SW480 (cell line): Measurements from ENCODE around the gene SPTBN1.
"Not testable (repeated sequence)": the region's sequence is repeated elsewhere in the genome, so short reads cannot be mapped to it uniquely, and the experiment has no call there.

Experiments
- DNase-seq: peaks from one replicate; pipeline ENCODE4 v3.0.0-alpha.2; 2016; ENCODE audit warnings: low spot score

SPTBN1 gene

GRCh38 chr2:54529518-54529917 is 73.4 kb downstream of the SPTBN1 start:
- not testable (repeated sequence) for DNase-seq

DNA sequence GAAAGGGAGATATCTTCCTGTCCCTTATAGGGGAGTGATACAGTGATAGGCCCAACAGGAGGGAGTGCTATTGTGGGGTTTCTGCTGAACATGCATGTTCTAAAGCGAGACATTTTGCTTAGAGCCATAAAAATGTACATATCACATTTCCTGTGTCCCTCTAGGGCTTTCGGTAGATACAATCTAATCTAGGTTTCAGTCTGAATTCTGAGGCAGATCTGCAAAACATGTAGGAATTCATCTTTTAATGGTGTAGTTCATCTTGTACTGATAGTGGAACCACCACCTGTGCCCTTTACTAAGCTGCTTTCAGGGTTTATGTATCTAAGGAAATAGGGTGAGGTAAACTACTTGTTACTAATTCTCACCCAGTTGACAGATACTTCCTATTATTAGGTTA is 73.8 kb downstream of the SPTBN1 start:
- DNase-seq: no peak

- DNase-seq: no peak
These were observed 75.4 kb downstream of the SPTBN1 start for GRCh38 chr2:54531558-54531957.

- no peak for DNase-seq
These were observed 78.1 kb downstream of the SPTBN1 start for GRCh38 chr2:54534221-54534620.

DNA sequence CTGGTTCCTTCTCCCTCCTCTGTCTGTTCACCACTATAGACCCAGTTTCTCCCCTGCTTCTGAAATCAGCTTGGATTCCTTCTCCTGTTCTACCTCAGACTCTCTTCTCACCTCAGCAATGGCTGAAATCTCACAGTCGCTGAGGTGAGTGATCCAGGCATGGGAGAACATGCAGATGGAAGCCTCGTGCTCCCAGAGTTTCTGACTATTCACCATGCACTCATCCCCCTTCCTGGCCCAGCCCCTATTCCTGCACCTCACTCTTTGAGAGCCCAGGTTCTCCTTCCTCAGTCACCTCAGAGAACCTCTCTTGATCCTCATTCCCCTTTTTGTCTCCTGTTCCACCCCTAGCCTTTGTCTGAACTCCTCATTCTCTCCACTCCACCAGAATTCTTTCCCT is 78.5 kb downstream of the SPTBN1 start:
- no peak for DNase-seq

DNA sequence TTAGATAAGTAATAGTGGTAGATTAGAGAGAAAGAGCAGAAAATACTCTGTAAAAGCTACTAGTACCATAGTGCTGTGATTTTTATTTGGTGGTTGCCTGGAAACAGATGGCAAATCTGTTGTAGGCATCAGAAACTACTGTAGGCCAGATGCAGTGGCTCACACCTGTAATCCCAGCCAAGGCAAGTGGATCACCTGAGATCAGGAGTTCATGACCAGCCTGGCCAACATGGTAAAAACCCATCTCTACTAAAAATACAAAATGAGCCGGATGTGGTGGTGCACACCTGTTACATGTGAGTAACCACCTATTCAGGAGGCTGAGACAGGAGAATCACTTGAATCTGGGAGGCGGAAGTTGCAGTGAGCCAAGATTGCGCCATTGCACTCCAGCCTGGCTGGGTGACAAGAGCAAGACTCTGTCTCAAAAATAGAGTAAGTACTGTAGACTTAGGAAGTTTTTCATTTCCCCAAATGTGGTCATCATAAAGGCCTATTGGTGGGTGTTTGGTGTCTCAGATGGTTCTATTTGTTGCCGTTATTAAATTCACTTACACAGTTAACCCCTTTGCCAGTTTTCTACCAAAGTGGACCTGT is 79.6 kb downstream of the SPTBN1 start:
- no peak for DNase-seq

GRCh38 chr2:54536720-54537119 is 80.6 kb downstream of the SPTBN1 start:
- DNase-seq: no peak

DNA sequence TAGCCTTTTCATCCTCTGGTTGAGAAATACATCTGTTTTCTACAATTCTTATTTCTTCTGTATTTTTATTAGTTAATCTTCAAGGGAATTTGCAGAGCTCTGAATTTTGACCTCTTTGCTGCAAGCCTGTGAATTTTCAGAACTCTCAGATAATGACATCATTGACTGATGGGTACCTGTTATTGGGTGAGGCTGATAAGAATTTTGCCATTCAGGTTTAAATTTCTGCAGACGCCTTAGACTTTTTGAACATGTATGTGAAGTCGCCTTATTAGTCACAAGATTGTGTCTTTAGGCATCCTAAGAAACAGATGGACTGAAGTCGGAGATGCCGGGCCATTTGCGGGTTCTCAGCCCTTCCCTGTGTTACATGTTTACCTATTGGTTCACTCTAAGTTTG is 82.4 kb downstream of the SPTBN1 start:
- DNase-seq: no peak

- DNase-seq: no peak
These were observed 83.6 kb downstream of the SPTBN1 start for GRCh38 chr2:54539683-54540082.

GRCh38 chr2:54540194-54540593 is 84.1 kb downstream of the SPTBN1 start:
- DNase-seq: no peak

- no peak for DNase-seq
These were observed 85.9 kb downstream of the SPTBN1 start for GRCh38 chr2:54541995-54542394.

GRCh38 chr2:54543733-54544396 is 87.7 kb downstream of the SPTBN1 start:
- no peak for DNase-seq

GRCh38 chr2:54545702-54546450 is 89.7 kb downstream of the SPTBN1 start:
- DNase-seq: peak; percentile 86

DNA sequence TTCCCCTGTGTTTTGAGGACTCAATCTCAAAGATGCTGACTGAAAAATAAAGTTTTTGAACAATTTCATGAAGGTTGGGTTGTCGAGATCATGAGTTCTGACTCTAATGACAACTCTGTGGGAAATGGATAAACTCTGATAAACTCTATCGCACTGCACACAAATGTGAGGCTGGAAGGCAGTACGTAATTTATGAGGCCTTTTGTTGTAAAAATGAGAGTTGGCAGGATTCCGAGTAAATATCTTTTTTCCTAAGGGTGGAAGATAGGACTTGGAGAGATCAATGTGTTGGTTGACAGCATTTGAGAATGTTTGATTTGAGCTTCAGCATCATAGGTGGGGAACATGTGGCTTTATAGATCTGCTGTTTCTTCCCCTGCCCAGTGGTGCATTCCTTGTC is 90.4 kb downstream of the SPTBN1 start:
- DNase-seq: no peak

DNA sequence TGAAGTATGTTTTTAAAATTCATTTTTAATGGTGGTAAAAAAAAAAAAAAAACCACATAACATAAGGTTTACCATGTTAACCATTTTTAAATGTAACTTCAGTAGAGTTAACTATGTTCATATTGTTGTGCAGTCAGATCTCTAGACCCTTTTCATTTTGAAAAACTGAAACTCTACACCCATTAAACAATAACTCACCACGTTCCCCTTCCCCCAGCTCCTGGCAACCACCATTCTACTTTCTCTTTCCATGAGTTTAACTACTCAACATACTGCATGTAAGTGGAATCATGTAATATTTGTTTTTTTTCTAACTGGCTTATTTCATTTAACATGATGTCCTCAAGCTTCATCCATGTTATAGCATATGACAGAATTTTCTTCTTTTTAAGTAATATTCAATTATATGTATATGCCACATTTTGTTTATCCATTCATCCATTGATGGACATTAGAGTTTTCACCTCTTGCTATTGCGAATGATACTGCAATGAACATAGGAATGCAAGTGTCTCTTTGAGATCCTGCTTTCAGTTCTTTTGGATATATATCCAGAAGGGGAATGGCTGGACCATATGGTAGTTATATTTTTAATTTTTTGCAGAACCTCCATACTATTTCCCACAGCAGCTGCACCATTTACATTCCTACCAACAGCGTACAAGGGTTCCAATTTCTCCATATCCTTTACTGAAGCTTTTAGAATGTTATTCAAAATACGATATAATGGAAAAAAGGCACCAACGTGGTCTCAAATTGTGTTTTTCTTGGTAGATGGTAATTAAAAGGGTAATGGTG is 91.0 kb downstream of the SPTBN1 start:
- no peak for DNase-seq

- no peak for DNase-seq
These were observed 93.3 kb downstream of the SPTBN1 start for GRCh38 chr2:54549430-54549829.

DNA sequence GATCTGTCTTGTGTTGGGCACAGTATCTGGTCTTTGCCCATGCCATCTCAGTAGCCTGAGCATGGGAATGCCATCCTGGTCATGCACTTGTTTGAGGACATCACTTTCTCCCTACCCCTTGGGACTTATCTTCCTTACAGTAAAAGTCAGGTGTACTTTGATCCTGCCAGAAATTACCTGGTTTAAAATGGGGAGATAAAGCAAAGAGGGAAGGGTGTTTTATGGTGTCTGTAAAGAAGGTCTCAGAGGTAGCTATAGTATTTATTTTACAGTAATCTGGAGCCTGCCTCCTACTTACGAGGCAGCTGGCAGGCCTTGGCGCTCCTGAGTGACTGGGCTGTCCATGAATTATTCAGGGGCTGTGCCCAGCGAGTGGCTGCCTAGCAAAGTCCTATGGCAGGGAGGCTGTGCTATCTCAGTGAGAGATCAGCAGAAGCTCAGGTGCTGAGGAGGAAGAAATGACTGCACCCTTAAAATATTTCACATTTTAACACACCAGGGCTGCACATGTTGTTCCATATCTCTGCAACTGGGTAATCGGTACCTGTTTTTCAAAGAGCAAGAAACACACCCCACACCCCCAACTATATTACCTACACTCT is 93.9 kb downstream of the SPTBN1 start:
- no peak for DNase-seq

DNA sequence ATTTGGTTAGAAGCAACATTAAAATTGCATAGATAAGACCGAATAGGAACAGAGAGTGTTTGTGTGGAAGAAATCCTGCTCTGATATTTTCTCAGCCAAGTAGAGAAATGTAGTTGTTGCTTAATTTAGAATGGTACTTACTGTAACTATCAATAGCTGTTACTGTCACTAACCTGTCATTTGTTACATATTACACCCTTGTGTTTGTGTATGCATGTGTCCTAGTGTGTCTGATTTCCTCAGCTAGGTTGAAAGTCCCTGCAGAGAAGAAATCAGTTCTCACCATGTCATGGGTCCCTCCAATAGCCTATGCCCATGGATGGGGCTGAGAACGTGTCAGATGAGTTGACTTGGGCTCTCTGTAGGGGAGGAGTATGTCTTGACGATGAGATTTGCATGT is 94.4 kb downstream of the SPTBN1 start:
- no peak for DNase-seq

DNA sequence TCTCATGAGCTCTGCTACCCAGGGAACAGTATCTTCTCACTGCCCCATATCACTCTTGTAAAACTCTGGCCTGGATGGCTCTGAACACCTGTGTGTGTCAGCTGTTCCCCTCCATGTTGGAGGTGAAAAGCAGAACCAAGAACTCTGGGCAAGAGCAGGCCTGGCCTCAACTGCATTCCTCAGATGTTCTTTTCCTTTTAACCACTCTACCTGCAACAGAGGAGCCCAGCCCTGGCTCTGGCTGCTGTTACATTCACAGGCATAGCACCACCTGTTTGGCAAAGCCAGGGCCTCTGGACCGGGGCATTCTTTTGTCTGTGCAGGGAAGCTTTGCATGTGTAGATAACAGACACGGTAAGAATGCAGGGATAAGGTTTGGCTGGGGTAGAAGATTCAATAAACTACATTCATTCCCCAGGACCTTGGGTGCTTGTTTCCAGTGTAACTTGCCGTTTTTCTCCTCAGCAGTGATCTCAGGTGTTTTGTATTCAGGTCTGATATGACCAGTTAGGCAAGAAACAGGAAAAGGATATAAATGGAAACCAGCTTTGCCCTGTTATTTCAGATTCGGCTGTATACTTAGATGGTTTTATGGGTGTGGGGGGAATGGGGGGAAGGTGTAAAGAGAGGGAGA is 95.1 kb downstream of the SPTBN1 start:
- DNase-seq: no peak

DNA sequence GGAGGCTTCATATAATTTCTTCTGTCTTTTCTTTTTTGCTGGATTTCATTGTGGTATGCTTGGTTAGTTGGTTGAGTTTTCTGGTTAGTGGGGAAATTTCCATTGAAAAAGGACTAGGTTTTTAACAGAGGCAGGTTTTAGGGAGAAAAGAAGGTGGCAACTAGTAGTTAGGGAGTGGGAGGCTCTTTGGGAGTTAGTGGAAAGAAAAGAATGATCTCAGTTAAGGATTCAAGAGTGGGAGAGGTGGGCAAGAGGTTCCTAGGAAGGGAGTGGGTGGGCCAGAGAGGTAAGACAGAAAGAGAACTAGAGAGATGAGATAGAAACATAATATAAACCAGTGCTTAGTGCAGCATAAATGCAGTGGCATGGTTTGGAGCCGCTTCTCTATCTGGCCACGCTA is 96.9 kb downstream of the SPTBN1 start:
- no peak for DNase-seq

GRCh38 chr2:54553775-54554174 is 97.6 kb downstream of the SPTBN1 start:
- no peak for DNase-seq
